22Rv1 (cell line): Measurements from ENCODE around the gene PLCXD3.
A peak's percentile ranks its signal among the peaks of the same experiment; 100 is the strongest.

Experiments used
- H3K27ac ChIP-seq: fragments of 450-650 bp; 2 replicates; pipeline ENCODE4 v1.5.1; 2017
- CTCF ChIP-seq: fragments of 450-650 bp; IDR thresholded peaks from 2 replicates; pipeline ENCODE4 v1.5.1; 2017; ENCODE audit warnings: mild to moderate bottlenecking
- ZFX ChIP-seq: fragments of 450-650 bp; IDR thresholded peaks from 2 replicates; pipeline ENCODE4 v1.6.1; 2017; ENCODE audit warnings: antibody characterized with exemption, borderline replicate concordance

Gene PLCXD3

GRCh38 chr5:41349846-41350245 is 160.6 kb downstream of the PLCXD3 start:
- H3K27ac ChIP-seq = no peak overlapping the region
- TF ChIP-seq CTCF (no peak), ZFX (no peak)

GRCh38 chr5:41347569-41347968 is 162.8 kb downstream of the PLCXD3 start:
- no peak for TF ChIP-seq CTCF
- no peak for TF ChIP-seq ZFX

GRCh38 chr5:41346609-41347008 is 163.8 kb downstream of the PLCXD3 start:
- TF ChIP-seq CTCF (peak; percentile 18; the same call in 1 of the 2 replicates), ZFX (no peak)
- H3K27ac ChIP-seq = no peak overlapping the region

More at GRCh38 chr5:41347569-41347968, 162.8 kb downstream of the PLCXD3 start:
- no peak overlapping the region for H3K27ac ChIP-seq

- H3K27ac ChIP-seq = no peak overlapping the region
- TF ChIP-seq ZFX = no peak
- no peak for TF ChIP-seq CTCF
These were observed 165.1 kb downstream of the PLCXD3 start for GRCh38 chr5:41345295-41345694.

GRCh38 chr5:41339339-41339738 is 171.1 kb downstream of the PLCXD3 start:
- TF ChIP-seq ZFX (no peak), CTCF (no peak)
- H3K27ac ChIP-seq = no peak overlapping the region

- no peak for TF ChIP-seq CTCF
- no peak for TF ChIP-seq ZFX
- no peak overlapping the region for H3K27ac ChIP-seq
These were observed 172.2 kb downstream of the PLCXD3 start for GRCh38 chr5:41338136-41338675.

GRCh38 chr5:41337724-41338123 is 172.7 kb downstream of the PLCXD3 start:
- TF ChIP-seq CTCF = no peak
- TF ChIP-seq ZFX = no peak
- no peak overlapping the region for H3K27ac ChIP-seq
